Superior temporal gyrus (tissue), 1 donor: ENCODE results near the gene FNBP1.
"Not testable (repeated sequence)": the region's sequence is repeated elsewhere in the genome, so short reads cannot be mapped to it uniquely, and the experiment has no call there.

Experiments
- DNase-seq: peaks from one replicate; pipeline ENCODE4 v3.0.0-alpha.2; 2016; ENCODE audit errors: extremely low spot score

FNBP1 gene

GRCh38 chr9:129954868-129955550 is 88.0 kb downstream of the FNBP1 start:
- no peak for DNase-seq

GRCh38 chr9:129953736-129954135 is 89.3 kb downstream of the FNBP1 start:
- DNase-seq, result no peak

GRCh38 chr9:129952337-129952736 is 90.7 kb downstream of the FNBP1 start:
- DNase-seq, result no peak

GRCh38 chr9:129949821-129950220 is 93.2 kb downstream of the FNBP1 start:
- peak; percentile 61 for DNase-seq

GRCh38 chr9:129948626-129949025 is 94.4 kb downstream of the FNBP1 start:
- DNase-seq, result not testable (repeated sequence)

GRCh38 chr9:129946246-129946995 is 96.6 kb downstream of the FNBP1 start:
- peak; percentile 90 for DNase-seq

- DNase-seq, result no peak
Measured at GRCh38 chr9:129945314-129945713, 97.7 kb downstream of the FNBP1 start.

- no peak for DNase-seq
Measured at GRCh38 chr9:129944506-129945116, 98.4 kb downstream of the FNBP1 start.

GRCh38 chr9:129939431-129939830 is 103.6 kb downstream of the FNBP1 start:
- DNase-seq, result no peak

- DNase-seq, result peak; percentile 67
Measured at GRCh38 chr9:129938291-129938979, 104.6 kb downstream of the FNBP1 start.

GRCh38 chr9:129937879-129938278 is 105.1 kb downstream of the FNBP1 start:
- not testable (repeated sequence) for DNase-seq

GRCh38 chr9:129936222-129936621 is 106.8 kb downstream of the FNBP1 start:
- DNase-seq, result no peak

GRCh38 chr9:129934780-129935179 is 108.2 kb downstream of the FNBP1 start:
- no peak for DNase-seq

- DNase-seq, result peak; percentile 44
Measured at GRCh38 chr9:129934041-129934591, 108.9 kb downstream of the FNBP1 start.

GRCh38 chr9:129933185-129934040 is 109.6 kb downstream of the FNBP1 start:
- DNase-seq, result peak; percentile 58

GRCh38 chr9:129932303-129933151 is 110.5 kb downstream of the FNBP1 start:
- DNase-seq, result no peak

- no peak for DNase-seq
Measured at GRCh38 chr9:129930743-129931142, 112.2 kb downstream of the FNBP1 start.

GRCh38 chr9:129929496-129930125 is 113.4 kb downstream of the FNBP1 start:
- DNase-seq, result peak; percentile 65

GRCh38 chr9:129923589-129923988 is 119.4 kb downstream of the FNBP1 start:
- peak; percentile 51 for DNase-seq
